NCI-H748 (cell line): Measurements from ENCODE around the gene CTSD.
"Not testable (repeated sequence)": the region's sequence is repeated elsewhere in the genome, so short reads cannot be mapped to it uniquely, and the experiment has no call there.

Source experiments
- DNase-seq: peaks from one replicate; lab custom pipeline; 2025; ENCODE audit not compliant: unreplicated experiment; lab: John Stamatoyannopoulos, UW

The CTSD gene

DNA sequence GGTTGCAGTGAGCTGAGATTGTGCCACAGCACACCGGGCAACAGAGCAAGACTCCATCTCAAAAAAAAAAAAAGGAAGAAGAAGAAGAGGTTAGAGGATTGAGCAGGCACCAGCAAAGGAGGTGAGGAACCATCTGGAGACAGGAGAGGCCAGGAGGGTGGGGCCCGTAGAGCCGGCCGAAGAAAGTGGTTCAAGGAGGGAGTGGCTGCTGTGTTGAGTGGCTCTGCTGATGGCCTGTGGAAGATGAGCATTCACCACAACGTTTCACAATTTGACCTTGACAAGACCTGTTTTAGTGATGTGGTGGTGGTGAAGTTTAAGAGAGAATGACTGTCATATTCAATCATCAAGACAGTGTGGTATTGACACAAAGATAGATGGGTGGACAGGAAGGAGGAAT is 6.8 kb upstream of the CTSD start:
- DNase-seq = no peak

- no peak for DNase-seq
These were observed 6.3 kb upstream of the CTSD start for GRCh38 chr11:1770061-1770460.

DNA sequence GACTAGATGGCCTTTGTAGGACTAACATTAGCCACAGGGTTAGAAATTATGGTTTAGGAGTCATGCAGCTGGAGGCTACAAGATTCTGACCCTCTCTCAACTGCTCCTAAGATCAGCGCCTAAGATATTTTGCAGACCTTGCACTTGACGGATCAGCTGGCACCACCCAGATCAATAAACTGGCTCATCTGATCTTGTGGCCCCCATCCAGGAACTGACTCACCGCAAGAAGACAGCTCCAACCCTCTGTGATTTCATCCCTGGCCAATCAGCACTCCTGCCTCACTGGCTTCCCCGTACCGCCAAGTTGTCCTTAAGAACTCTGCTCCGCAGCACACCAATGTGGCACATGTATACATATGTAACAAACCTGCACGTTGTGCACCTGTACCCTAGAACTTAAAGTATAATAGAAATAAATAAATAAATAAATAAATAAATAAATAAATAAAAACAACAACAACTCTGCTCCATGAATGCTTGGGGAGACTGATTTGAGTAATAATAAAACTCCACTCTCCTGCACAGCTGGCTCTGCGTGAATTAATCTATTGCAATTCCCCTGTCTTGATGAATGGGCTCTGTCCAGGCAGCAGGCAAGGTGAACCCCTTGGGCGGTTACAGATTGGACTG is 5.7 kb upstream of the CTSD start:
- DNase-seq = not testable (repeated sequence)

DNA sequence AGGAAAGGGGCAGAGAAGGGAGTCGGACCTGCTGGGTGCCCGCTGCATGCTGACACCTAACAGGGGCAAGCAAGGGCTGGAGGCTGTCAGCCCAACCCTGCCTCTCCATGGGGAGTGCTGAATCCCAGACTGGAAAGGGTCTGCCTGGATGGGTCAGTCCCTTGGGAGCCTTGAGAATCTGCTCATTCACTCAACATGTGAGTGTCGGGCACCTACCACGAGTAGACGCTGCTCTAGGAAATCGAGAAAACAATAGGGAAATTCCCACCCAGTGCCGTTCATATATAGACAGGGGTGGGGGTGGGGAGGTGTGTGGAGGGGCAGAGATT is 4.4 kb upstream of the CTSD start:
- no peak for DNase-seq

GRCh38 chr11:1767399-1768140 is 3.8 kb upstream of the CTSD start:
- no peak for DNase-seq

DNA sequence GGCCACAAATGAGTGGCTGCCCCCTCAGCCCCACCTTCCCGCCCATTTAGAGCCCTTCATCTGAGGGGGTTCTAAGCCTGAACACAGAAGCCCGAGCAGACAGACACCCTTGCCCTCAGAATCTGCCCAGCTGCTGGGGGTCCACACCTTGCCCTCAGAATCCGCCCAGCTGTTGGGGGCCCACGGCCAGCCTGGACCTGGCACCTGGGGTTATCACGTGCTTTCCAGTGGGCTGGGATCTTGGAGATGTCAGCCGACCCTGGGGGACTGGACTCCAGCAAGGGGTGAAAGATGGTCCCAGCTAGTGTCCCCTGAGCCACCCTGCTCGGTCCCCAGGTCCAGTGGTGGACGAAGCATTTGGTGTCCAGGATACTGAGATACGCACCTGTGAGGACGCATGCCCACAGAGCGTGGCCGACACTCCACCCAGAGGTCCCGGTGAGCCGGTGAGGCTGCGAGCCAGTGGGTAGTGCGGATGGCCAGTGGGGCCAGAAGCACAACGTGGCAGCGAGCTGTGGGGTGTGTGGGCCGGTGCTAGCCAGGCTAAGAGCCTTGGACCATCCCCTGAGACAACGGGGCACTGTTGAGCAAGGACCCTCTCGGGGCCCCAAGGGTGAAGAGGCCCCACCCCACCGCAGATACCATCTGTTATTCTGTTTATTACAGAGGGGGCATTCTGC is 3.1 kb upstream of the CTSD start:
- DNase-seq = no peak

GRCh38 chr11:1765871-1766718 is 2.4 kb upstream of the CTSD start:
- DNase-seq = no peak

DNA sequence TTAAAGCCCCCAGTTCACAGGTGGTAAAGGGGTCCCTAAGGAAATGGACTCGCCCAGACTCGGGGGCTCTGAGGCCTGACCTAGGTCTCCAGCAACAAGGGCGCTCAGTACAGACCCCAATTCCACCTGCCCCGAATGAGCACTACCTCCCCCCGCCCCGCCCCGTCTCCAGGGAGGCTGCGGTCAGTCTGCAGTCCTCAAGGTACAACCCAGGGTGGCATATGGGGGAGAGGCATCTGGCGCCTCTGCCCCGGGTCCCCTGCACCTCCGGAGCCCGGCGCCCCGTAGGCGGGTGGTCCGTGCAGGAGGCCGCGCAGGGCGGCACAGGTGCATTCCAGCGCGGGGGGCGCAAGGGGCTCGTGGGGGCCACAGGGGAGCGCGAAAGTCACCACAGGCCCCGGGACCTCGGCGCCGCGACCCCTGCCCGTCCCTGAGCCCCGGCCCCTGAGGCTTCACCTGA is 361 bp downstream of the CTSD start:
- no peak for DNase-seq

- DNase-seq = peak; percentile 50
These were observed 1.0 kb downstream of the CTSD start for GRCh38 chr11:1762537-1763302.

- DNase-seq = no peak
These were observed 1.7 kb downstream of the CTSD start for GRCh38 chr11:1761857-1762536.

- DNase-seq = no peak
These were observed 2.4 kb downstream of the CTSD start for GRCh38 chr11:1761110-1761856.

- DNase-seq = no peak
These were observed 3.2 kb downstream of the CTSD start for GRCh38 chr11:1760351-1761109.

DNA sequence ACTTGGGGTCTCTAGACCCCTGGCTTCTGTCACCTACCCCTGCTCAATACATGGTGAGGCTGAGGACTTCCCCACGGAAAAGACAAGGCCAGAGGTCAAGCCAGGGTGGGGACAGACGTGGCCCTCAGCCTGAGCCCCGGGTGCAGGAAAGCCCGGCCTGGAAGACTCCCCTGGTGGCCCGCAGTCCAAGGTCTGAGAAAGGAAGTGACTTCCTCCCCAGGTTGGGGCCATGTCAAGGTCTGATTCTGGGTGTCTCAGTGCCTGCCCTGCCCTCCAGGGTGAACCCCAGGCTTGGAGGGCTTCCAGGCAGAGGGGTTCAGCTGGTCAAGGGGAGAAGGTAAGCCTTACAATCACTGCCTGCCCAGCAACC is 3.9 kb downstream of the CTSD start:
- DNase-seq = no peak

DNA sequence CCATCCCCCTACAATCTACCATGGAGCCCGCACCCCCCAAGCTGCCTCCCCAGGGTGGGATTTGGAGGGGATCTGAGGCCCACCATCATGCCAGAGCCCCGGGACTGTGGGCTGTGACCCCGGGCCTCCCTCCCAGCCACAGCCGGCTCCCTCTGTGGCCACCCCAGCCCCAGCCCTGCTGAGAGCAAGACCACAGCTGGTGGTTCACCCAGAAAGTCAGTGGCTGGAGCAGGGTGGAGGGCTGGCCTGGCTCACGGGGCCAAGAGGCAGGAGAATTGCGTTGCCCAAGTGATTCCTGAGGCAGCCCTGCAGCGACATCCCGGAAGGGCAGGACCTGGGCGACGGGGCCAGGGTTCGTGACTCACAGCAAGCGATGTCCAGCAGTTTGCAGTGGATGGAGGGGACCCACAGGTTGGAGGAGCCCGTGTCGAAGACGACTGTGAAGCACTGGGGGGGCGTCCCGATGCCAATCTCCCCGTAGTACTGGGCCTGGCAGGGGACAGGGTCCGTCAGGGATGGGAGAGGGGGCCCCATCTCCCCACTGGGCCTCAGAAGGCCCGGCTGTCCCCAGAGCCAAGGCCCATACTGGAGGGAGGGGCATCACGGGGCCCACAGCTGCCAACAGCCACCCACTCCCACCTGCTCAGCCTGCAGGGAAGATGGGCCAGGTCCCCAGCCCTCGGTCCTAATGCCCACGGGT is 4.4 kb downstream of the CTSD start:
- DNase-seq = no peak

DNA sequence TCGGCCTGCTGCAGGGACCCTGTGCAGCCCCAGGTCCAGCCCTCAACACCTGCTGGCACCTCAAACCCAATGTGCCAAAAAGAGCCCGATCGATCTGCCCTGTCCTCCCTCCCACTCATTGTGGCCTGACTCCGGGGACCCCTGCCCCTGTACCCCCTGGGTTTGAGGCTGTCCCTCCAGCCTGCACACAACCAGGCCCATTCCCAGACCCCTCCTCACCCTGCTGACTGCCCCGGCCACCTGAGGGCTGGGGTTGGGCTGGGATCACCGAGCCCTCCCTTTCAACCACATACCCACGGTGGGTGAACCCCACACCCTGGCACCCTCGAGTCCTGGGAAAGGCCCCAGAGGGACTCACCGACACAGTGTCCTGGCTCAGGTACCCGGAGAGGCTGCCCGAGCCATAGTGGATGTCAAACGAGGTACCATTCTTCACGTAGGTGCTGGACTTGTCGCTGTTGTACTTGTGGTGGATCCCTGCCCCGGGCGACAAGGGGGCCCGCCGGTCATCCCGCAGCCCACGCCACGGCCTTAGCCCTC is 5.0 kb downstream of the CTSD start:
- no peak for DNase-seq

DNA sequence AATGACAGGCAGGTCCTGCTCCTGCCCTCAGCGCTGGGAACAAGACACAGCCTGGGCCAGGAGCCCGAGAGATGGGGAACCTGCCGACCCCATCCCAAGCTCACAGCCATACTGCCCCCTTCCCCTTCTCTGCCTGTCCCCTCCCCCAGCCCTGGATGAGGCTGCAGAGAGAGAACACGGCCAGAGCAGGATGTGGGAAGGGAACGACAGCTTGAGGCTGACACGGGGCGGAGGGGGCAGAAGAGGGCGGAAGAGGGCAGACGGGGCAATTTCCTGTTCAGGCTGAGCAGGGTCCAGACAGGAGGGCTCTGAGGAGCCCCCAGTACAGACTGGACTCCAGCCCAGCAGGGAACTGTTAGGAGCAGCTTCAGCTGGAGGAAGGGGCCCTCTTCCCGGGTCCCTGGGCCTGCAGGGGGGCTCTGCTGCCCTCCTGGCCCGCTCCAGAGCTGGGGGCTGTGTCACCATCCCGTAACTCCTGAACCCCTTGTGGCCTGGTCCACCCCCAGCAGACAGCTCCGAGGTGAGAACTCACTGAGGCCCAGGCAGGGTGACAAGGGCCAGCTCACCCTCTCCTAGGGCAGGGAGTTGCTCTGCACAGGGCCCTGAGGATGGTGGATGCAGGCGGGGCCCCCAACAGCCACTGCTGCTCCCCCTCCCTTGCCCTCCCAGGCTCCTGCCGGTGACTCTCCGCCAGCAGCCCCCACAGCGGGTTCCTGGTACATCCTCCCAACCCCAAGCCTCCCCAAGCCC is 5.7 kb downstream of the CTSD start:
- DNase-seq = no peak
